NCI-H69 (cell line): ENCODE results near the gene PTPRN2.
"Not testable (repeated sequence)": the region's sequence is repeated elsewhere in the genome, so short reads cannot be mapped to it uniquely, and the experiment has no call there.

Experiments
- DNase-seq: peaks from one replicate; lab custom pipeline; 2025; lab: John Stamatoyannopoulos, UW

Gene PTPRN2

GRCh38 chr7:157996359-157997079, 591.1 kb downstream of the PTPRN2 start:
- peak; percentile 85 for DNase-seq

GRCh38 chr7:157995815-157996214, 591.8 kb downstream of the PTPRN2 start:
- no peak for DNase-seq

GRCh38 chr7:157994319-157994718, 593.3 kb downstream of the PTPRN2 start:
- no peak for DNase-seq

GRCh38 chr7:157993406-157994105, 594.1 kb downstream of the PTPRN2 start:
- DNase-seq, result no peak

- no peak for DNase-seq
These were observed 595.0 kb downstream of the PTPRN2 start for GRCh38 chr7:157992511-157993160.

GRCh38 chr7:157991761-157992160, 595.9 kb downstream of the PTPRN2 start:
- no peak for DNase-seq

GRCh38 chr7:157991351-157991750, 596.3 kb downstream of the PTPRN2 start:
- no peak for DNase-seq

- no peak for DNase-seq
These were observed 596.8 kb downstream of the PTPRN2 start for GRCh38 chr7:157990881-157991250.

GRCh38 chr7:157990226-157990880, 597.3 kb downstream of the PTPRN2 start:
- DNase-seq, result no peak

GRCh38 chr7:157989589-157989988, 598.0 kb downstream of the PTPRN2 start:
- DNase-seq, result no peak

GRCh38 chr7:157987906-157988305, 599.7 kb downstream of the PTPRN2 start:
- DNase-seq, result no peak

GRCh38 chr7:157986051-157986450, 601.6 kb downstream of the PTPRN2 start:
- DNase-seq, result no peak

GRCh38 chr7:157985636-157986035, 602.0 kb downstream of the PTPRN2 start:
- no peak for DNase-seq

- DNase-seq, result no peak
These were observed 603.0 kb downstream of the PTPRN2 start for GRCh38 chr7:157984423-157985163.

- DNase-seq, result no peak
These were observed 603.9 kb downstream of the PTPRN2 start for GRCh38 chr7:157983502-157984422.

- no peak for DNase-seq
These were observed 605.8 kb downstream of the PTPRN2 start for GRCh38 chr7:157981778-157982177.

GRCh38 chr7:157980774-157981173, 606.8 kb downstream of the PTPRN2 start:
- DNase-seq, result peak; percentile 28

- not testable (repeated sequence) for DNase-seq
These were observed 607.3 kb downstream of the PTPRN2 start for GRCh38 chr7:157980341-157980731.

- DNase-seq, result no peak
These were observed 607.8 kb downstream of the PTPRN2 start for GRCh38 chr7:157979636-157980340.

GRCh38 chr7:157978766-157979165, 608.9 kb downstream of the PTPRN2 start:
- no peak for DNase-seq
